ENCODE data around the gene ABCD3. TPM values are rescaled to one million over a fixed set of nuclear protein-coding genes. Genes with fewer than 3 reads are reported as not detected.

Gene ABCD3
- total and polyA plus RNA-seq, 2 experiments from 2014 or later, result 31.8 to 41.7 TPM

DNA sequence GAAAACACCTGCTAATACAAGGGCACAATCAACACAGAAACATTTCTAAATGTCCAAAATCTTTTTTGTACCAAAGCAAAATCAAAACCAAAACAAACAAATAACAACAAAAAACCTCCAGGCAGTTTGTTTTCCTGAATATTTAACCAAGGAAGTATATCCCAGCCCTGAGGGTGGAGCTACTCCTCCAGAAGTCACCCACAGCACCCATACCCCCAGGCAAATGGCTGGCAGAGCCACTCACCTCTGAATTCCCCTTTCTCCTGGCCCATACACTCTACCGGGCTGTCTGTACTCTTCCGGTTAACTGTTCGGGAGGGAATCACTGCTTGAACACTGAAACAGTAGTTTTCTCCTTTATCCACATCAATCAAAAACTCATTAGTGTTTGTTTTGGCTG is 113.9 kb downstream of the ABCD3 start:
- H3K36me3 ChIP-seq (ENCODE audit: low read depth), result peaks cover 72% of the 10 kb centered on the region
- in situ Hi-C loops (cut with MboI), result no loop called here

DNA sequence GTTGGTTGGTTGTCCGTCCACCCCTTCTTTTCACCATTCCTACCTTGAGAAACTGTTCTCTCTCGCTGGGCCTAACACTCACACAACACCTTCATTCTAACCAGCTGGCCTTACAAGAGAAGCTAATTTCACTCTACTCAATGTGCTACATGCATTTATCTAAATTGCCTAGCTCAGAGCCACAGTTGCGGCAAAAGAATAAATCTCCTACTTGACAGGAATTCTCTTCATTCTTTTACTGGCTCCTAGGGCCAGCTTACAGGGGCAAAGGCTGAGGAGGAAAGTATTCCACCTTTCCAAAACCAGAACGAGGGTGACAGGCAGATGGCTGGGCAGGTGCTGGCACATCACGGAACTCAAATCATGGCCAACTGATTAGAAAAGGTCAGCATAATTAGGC is 116.9 kb downstream of the ABCD3 start:
- peaks cover 52% of the 10 kb centered on the region for H3K79me2 ChIP-seq (ENCODE audit: insufficient read depth)
- in situ Hi-C loops (cut with MboI), result no loop called here
- peaks cover 37% of the 10 kb centered on the region for H3K4me1 ChIP-seq (ENCODE audit: insufficient read depth)
- peaks cover 98% of the 10 kb centered on the region for H3F3A ChIP-seq (ENCODE audit: insufficient read depth)
- WGBS, 2 experiments (ENCODE audit: low coverage in 1 of 2, low lambda C conversion rate in 2 of 2, missing lambda C conversion rate in 2 of 2), result 88 to 91% methylated on average over 5 of the region's 5 CpGs
- no peaks in the 10 kb centered on the region for H3K9me2 ChIP-seq (ENCODE audit: insufficient read depth)
- no peaks in the 10 kb centered on the region for H3K27me3 ChIP-seq (replicated peaks; ENCODE audit: insufficient read depth)
- no peaks in the 10 kb centered on the region for H3K9me3 ChIP-seq (ENCODE audit: low read depth)
- no peak for DNase-seq
- H3K9ac ChIP-seq, result no peak overlapping the region
- TF ChIP-seq EZH2phosphoT487 (IDR thresholded peaks at IDR 0.05; ENCODE audit: insufficient read depth, low read depth), result no peak
- no peak for TF ChIP-seq EZH2 (IDR thresholded peaks at IDR 0.05; ENCODE audit: insufficient read depth, poor library complexity, severe bottlenecking)
- H2AFZ ChIP-seq, result no peak overlapping the region
- H4K20me1 ChIP-seq (ENCODE audit: insufficient read depth), result no peaks in the 10 kb centered on the region
- H3K27ac ChIP-seq, result no peak overlapping the region
- H3K36me3 ChIP-seq (ENCODE audit: low read depth), result peaks cover 81% of the 10 kb centered on the region
- no peak overlapping the region for H3K4me3 ChIP-seq
- no peak overlapping the region for H3K4me2 ChIP-seq (ENCODE audit: unreplicated experiment)

More for the DNA sequence above, 113.9 kb downstream of the ABCD3 start:
- H3K9me3 ChIP-seq (ENCODE audit: low read depth), result no peaks in the 10 kb centered on the region
- H3K79me2 ChIP-seq (ENCODE audit: insufficient read depth), result peaks cover 22% of the 10 kb centered on the region
- peaks cover 18% of the 10 kb centered on the region for H3K4me1 ChIP-seq (ENCODE audit: insufficient read depth)
- H4K20me1 ChIP-seq (ENCODE audit: insufficient read depth), result no peaks in the 10 kb centered on the region
- no peak overlapping the region for H3K4me3 ChIP-seq
- no peaks in the 10 kb centered on the region for H3K27me3 ChIP-seq (replicated peaks; ENCODE audit: insufficient read depth)
- no peak overlapping the region for H2AFZ ChIP-seq
- H3F3A ChIP-seq (ENCODE audit: insufficient read depth), result peaks cover 98% of the 10 kb centered on the region
- TF ChIP-seq EZH2 (IDR thresholded peaks at IDR 0.05; ENCODE audit: insufficient read depth, poor library complexity, severe bottlenecking) (no peak), EZH2phosphoT487 (IDR thresholded peaks at IDR 0.05; ENCODE audit: insufficient read depth, low read depth) (no peak)
- H3K27ac ChIP-seq, result no peak overlapping the region
- WGBS, 2 experiments (ENCODE audit: low coverage in 1 of 2, low lambda C conversion rate in 2 of 2, missing lambda C conversion rate in 2 of 2), result 99 to 100% methylated on average over 3 of the region's 3 CpGs
- no peak overlapping the region for H3K9ac ChIP-seq
- DNase-seq, result no peak
- no peaks in the 10 kb centered on the region for H3K9me2 ChIP-seq (ENCODE audit: insufficient read depth)
- H3K4me2 ChIP-seq (ENCODE audit: unreplicated experiment), result no peak overlapping the region

- H3F3A ChIP-seq (ENCODE audit: insufficient read depth), result peaks cover 98% of the 10 kb centered on the region
- no peaks in the 10 kb centered on the region for H4K20me1 ChIP-seq (ENCODE audit: insufficient read depth)
- H3K9me3 ChIP-seq (ENCODE audit: low read depth), result no peaks in the 10 kb centered on the region
- no peak overlapping the region for H3K4me3 ChIP-seq
- DNase-seq, result no peak
- in situ Hi-C loops (cut with MboI), result no loop called here
- no peak overlapping the region for H2AFZ ChIP-seq
- peaks cover 74% of the 10 kb centered on the region for H3K36me3 ChIP-seq (ENCODE audit: low read depth)
- no peaks in the 10 kb centered on the region for H3K27me3 ChIP-seq (replicated peaks; ENCODE audit: insufficient read depth)
- H3K79me2 ChIP-seq (ENCODE audit: insufficient read depth), result peaks cover 60% of the 10 kb centered on the region
- H3K4me1 ChIP-seq (ENCODE audit: insufficient read depth), result peaks cover 37% of the 10 kb centered on the region
- H3K27ac ChIP-seq, result no peak overlapping the region
- no peak overlapping the region for H3K9ac ChIP-seq
- H3K4me2 ChIP-seq (ENCODE audit: unreplicated experiment), result no peak overlapping the region
- TF ChIP-seq EZH2 (IDR thresholded peaks at IDR 0.05; ENCODE audit: insufficient read depth, poor library complexity, severe bottlenecking), result no peak
- no peak for TF ChIP-seq EZH2phosphoT487 (IDR thresholded peaks at IDR 0.05; ENCODE audit: insufficient read depth, low read depth)
- WGBS, 2 experiments (ENCODE audit: low coverage in 1 of 2, low lambda C conversion rate in 2 of 2, missing lambda C conversion rate in 2 of 2), result 73 to 78% methylated on average over 9 of the region's 9 CpGs
- H3K9me2 ChIP-seq (ENCODE audit: insufficient read depth), result no peaks in the 10 kb centered on the region
These were observed 117.7 kb downstream of the ABCD3 start for GRCh38 chr1:94535879-94536278.

GRCh38 chr1:94537254-94537653 is 119.1 kb downstream of the ABCD3 start:
- Histone ChIP-seq H3K27me3 (replicated peaks; ENCODE audit: insufficient read depth) (no peaks in the 10 kb centered on the region), H3K79me2 (ENCODE audit: insufficient read depth) (peaks cover 66% of the 10 kb centered on the region), H3K27ac (no peak overlapping the region), H3K9me3 (ENCODE audit: low read depth) (no peaks in the 10 kb centered on the region), H3F3A (ENCODE audit: insufficient read depth) (peaks cover 88% of the 10 kb centered on the region), H3K9ac (no peak overlapping the region), H3K36me3 (ENCODE audit: low read depth) (peaks cover 63% of the 10 kb centered on the region), H3K4me2 (ENCODE audit: unreplicated experiment) (peak overlapping the region; percentile 96), H4K20me1 (ENCODE audit: insufficient read depth) (no peaks in the 10 kb centered on the region), H3K4me1 (ENCODE audit: insufficient read depth) (peaks cover 40% of the 10 kb centered on the region), H3K9me2 (ENCODE audit: insufficient read depth) (no peaks in the 10 kb centered on the region), H2AFZ (no peak overlapping the region), H3K4me3 (peak overlapping the region; percentile 90)
- TF ChIP-seq EZH2phosphoT487 (IDR thresholded peaks at IDR 0.05; ENCODE audit: insufficient read depth, low read depth), result no peak
- no peak for TF ChIP-seq EZH2 (IDR thresholded peaks at IDR 0.05; ENCODE audit: insufficient read depth, poor library complexity, severe bottlenecking)
- 88% methylated on average over 6 of the region's 6 CpGs for WGBS, 2 experiments (ENCODE audit: low coverage in 1 of 2, low lambda C conversion rate in 2 of 2, missing lambda C conversion rate in 2 of 2)
- in situ Hi-C loops (cut with MboI), result no loop called here
- DNase-seq, result no peak

Measured in GM23248 (cell line).